HepG2 (cell line): Measurements from ENCODE around the gene S100A10. TPM values are rescaled to one million over a fixed set of nuclear protein-coding genes. Genes with fewer than 3 reads are reported as not detected.

Experiments
- ATAC-seq: fragments of 200-7000 bp; cut with Tn5 transposase; 3 replicates; pipeline ENCODE4 v1.9.1; 2020; ENCODE audit warnings: mild to moderate bottlenecking, moderate library complexity
- BruUV-seq: library from RNA; stranded (reverse); fragments of 400-500 nt; replicated peaks from 2 replicates; lab custom pipeline; 2021; lab: Mats Ljungman, UMichigan
- CTCF ChIA-PET: fragments of 300-600 bp; formaldehyde crosslinking; extraction: SDS; loops from one replicate; lab custom pipeline; 2021; ENCODE audit warnings: low total read pairs, inconsistent platforms, low intra/inter-chr PET ratio; lab: Yijun Ruan, JAX
- POLR2A ChIA-PET: fragments of 350-600 bp; sonication (Branson Sonifier 250); formaldehyde crosslinking; loops from one replicate; lab custom pipeline; 2020; ENCODE audit warnings: antibody characterized with exemption, inconsistent platforms; lab: Yijun Ruan, JAX
- DNase-seq: peaks from one replicate; pipeline ENCODE4 v3.0.0-alpha.2; 2015; ENCODE audit warnings: low spot score
- FAIRE-seq: peaks from 3 replicates; lab custom pipeline; 2011; peaks lifted over from hg19 to GRCh38; lab: Jason Lieb, UNC
- H2AFZ ChIP-seq: one replicate; pipeline ENCODE4 v1.6.1; 2011; ENCODE audit warnings: low read length, inconsistent platforms
- H3K27ac ChIP-seq: fragments of 300-600 bp; 3 replicates; pipeline ENCODE4 v1.8.0; 2011; ENCODE audit warnings: mixed run types, mild to moderate bottlenecking, mixed read lengths, low read length, inconsistent platforms; ENCODE audit not compliant: insufficient read depth; ENCODE audit errors: extremely low read length
- H3K27me3 ChIP-seq, 2 experiments: fragments of 200-600 bp in 1 of 2; 2 replicates in 1 of 2; 3 replicates in 1 of 2; pipeline versions ENCODE4 v1.6.0 to v1.8.0; 2011; ENCODE audit warnings: low read length in 2 of 2, mild to moderate bottlenecking in 2 of 2, moderate library complexity in 2 of 2, inconsistent platforms in 1 of 2; ENCODE audit not compliant: insufficient read depth in 2 of 2, control insufficient read depth in 1 of 2
- H3K36me3 ChIP-seq, 2 experiments: fragments of 200-600 bp in 1 of 2; replicated peaks in 1 of 2; 2 replicates in 1 of 2; 3 replicates in 1 of 2; pipeline versions ENCODE4 v1.5.1 to v1.8.0; 2011; ENCODE audit warnings: low read length in 2 of 2, inconsistent platforms in 1 of 2; ENCODE audit not compliant: insufficient read depth in 2 of 2, control insufficient read depth in 1 of 2
- H3K4me1 ChIP-seq: 2 replicates; pipeline ENCODE4 v1.5.1; 2012; ENCODE audit warnings: low read length, inconsistent platforms; ENCODE audit not compliant: insufficient read depth
- H3K4me2 ChIP-seq: 2 replicates; pipeline ENCODE4 v1.6.0; 2011; ENCODE audit warnings: low read depth, low read length, inconsistent platforms
- H3K4me3 ChIP-seq, 3 experiments: fragments of 200-600 bp in 1 of 3; sonication (generic), shearing (Covaris generic) in 1 of 3; replicated peaks in 1 of 3; 2 replicates each; pipeline ENCODE4 v1.5.1; 2011 to 2016; ENCODE audit warnings: low read length in 3 of 3, inconsistent platforms in 2 of 3, low read depth in 2 of 3, mild to moderate bottlenecking in 2 of 3, control low read depth in 1 of 3, mixed read lengths in 1 of 3; ENCODE audit not compliant: insufficient read depth in 1 of 3
- H3K79me2 ChIP-seq: one replicate; pipeline ENCODE4 v1.6.1; 2011; ENCODE audit warnings: low read length, inconsistent platforms; ENCODE audit not compliant: insufficient read depth
- H3K9ac ChIP-seq: 2 replicates; pipeline ENCODE4 v1.6.0; 2011; ENCODE audit warnings: mild to moderate bottlenecking, low read depth, low read length, inconsistent platforms; ENCODE audit not compliant: insufficient read depth
- H3K9me3 ChIP-seq: 2 replicates; pipeline ENCODE4 v1.5.1; 2012; ENCODE audit warnings: mild to moderate bottlenecking, low read length
- H4K20me1 ChIP-seq: 2 replicates; pipeline ENCODE4 v1.6.0; 2011; ENCODE audit warnings: inconsistent platforms, mild to moderate bottlenecking, low read length, moderate library complexity; ENCODE audit not compliant: insufficient read depth
- ARID2 ChIP-seq: sonication (generic); formaldehyde crosslinking; IDR thresholded peaks from 2 replicates; pipeline ENCODE4 v1.8.1; 2022; ENCODE audit warnings: mild to moderate bottlenecking, missing genetic modification reagents, borderline replicate concordance
- ATAD3A ChIP-seq: sonication (generic); formaldehyde crosslinking; IDR thresholded peaks from 2 replicates; pipeline ENCODE4 v1.4.0; 2020; ENCODE audit warnings: missing genetic modification reagents
- BHLHE40 ChIP-seq: IDR thresholded peaks from 2 replicates; pipeline ENCODE4 v1.6.1; 2011; ENCODE audit warnings: low read length, improper control_type of control experiment
- FOSL1 ChIP-seq: sonication (generic); formaldehyde crosslinking; IDR thresholded peaks from 2 replicates; pipeline ENCODE4 v1.9.0; 2021; ENCODE audit warnings: missing genetic modification reagents, borderline replicate concordance
- KDM4B ChIP-seq: sonication (generic); formaldehyde crosslinking; IDR thresholded peaks from 2 replicates; pipeline ENCODE4 v1.4.0; 2020; ENCODE audit warnings: missing genetic modification reagents
- KIAA2018 ChIP-seq: sonication (generic); formaldehyde crosslinking; IDR thresholded peaks from 2 replicates; pipeline ENCODE4 v1.5.0; 2020; ENCODE audit warnings: mild to moderate bottlenecking, missing genetic modification reagents, borderline replicate concordance
- MLLT10 ChIP-seq: sonication (generic); formaldehyde crosslinking; IDR thresholded peaks from 2 replicates; pipeline ENCODE4 v1.4.0; 2020; ENCODE audit warnings: missing genetic modification reagents
- MTERF4 ChIP-seq: sonication (generic); formaldehyde crosslinking; IDR thresholded peaks from 2 replicates; pipeline ENCODE4 v1.8.0; 2023; ENCODE audit warnings: mild to moderate bottlenecking, missing genetic modification reagents
- RORA ChIP-seq: sonication (generic); formaldehyde crosslinking; IDR thresholded peaks from 2 replicates; pipeline ENCODE4 v1.5.0; 2020; ENCODE audit warnings: mild to moderate bottlenecking, missing genetic modification reagents, moderate library complexity
- ZFP90 ChIP-seq: sonication (generic); formaldehyde crosslinking; IDR thresholded peaks from 2 replicates; pipeline ENCODE4 v1.8.0; 2022; ENCODE audit warnings: missing genetic modification reagents, mild to moderate bottlenecking, inconsistent platforms, borderline replicate concordance
- ZGPAT ChIP-seq: IDR thresholded peaks from 2 replicates; pipeline ENCODE4 v1.6.1; 2016; ENCODE audit warnings: mild to moderate bottlenecking
- ZNF446 ChIP-seq: sonication (generic); formaldehyde crosslinking; IDR thresholded peaks from 2 replicates; pipeline ENCODE4 v1.5.0; 2020; ENCODE audit warnings: mild to moderate bottlenecking, missing genetic modification reagents
- ZNF720 ChIP-seq: sonication (generic); formaldehyde crosslinking; IDR thresholded peaks from 2 replicates; pipeline ENCODE4 v1.4.0; 2020; ENCODE audit warnings: missing genetic modification reagents
- whole genome bisulfite sequencing: methylation state at CpG from one replicate; pipeline ENCODE4 v1.1.6; 2017; ENCODE audit warnings: low lambda C conversion rate; 5-methylcytosine and 5-hydroxymethylcytosine counted together
- in situ Hi-C: cut with HindIII; loops from 2 replicates; pipeline ENCODE4 v1.10.0; 2017; ENCODE audit warnings: low pct_unique_long_range_greater_than_20kb; ENCODE audit not compliant: extremely low pct_ligation_motif_present
- intact Hi-C: fragments of 100-400 bp; cut with micrococcal nuclease; formaldehyde crosslinking; loops from one replicate; pipeline ENCODE4 v1.10.0; 2022; ENCODE audit not compliant: unreplicated experiment
- polyA plus RNA-seq, 8 experiments: library from polyadenylated mRNA; depleted of rRNA in 3 of 8; stranded (reverse) in 7 of 8; unstranded in 1 of 8; fragments of >200 nt; fragmentation: Illumina TruSeq in 4 of 8; extraction: Trizol in 4 of 8; gene quantifications; 2 replicates each; pipeline versions ENCODE4 v1.2.1 to v1.2.3, GENCODE V29; 2011 to 2016; ENCODE audit warnings: low read depth in 4 of 8, missing spikeins in 1 of 8, mixed read lengths in 1 of 8; ENCODE audit not compliant: insufficient read depth in 1 of 8
- total RNA-seq, 5 experiments: library from RNA; depleted of rRNA; stranded (reverse); fragments of >200 nt; fragmentation: Illumina TruSeq; extraction: Trizol; gene quantifications; 2 replicates each; pipeline ENCODE4 v1.2.3, GENCODE V29; 2016; ENCODE audit warnings: low read depth in 1 of 5

Gene S100A10
- total and polyA plus RNA-seq, 2 of the 13 experiments (the other 11 are each of a cell fraction or from before 2014, with no cell fraction given): 16.8 to 28.7 TPM

GRCh38 chr1:151952811-151953210, 40.8 kb downstream of the S100A10 start:
- H3K9ac ChIP-seq: no peak overlapping the region
- intact Hi-C loops: no loop called here
- H3K4me3 ChIP-seq: no peak overlapping the region

More at GRCh38 chr1:151952811-151953210, 40.8 kb downstream of the S100A10 start:
- no peak for TF ChIP-seq KDM4B
- TF ChIP-seq KIAA2018 (CRISPR knock-in tag): no peak
- TF ChIP-seq ZGPAT (CRISPR knock-in tag): no peak
- no peak for TF ChIP-seq ZFP90
- TF ChIP-seq RORA: no peak
- TF ChIP-seq FOSL1: no peak
- no peak for TF ChIP-seq ARID2 (CRISPR knock-in tag)
- no peak for TF ChIP-seq ZNF720
- TF ChIP-seq MTERF4: no peak
- no peak for TF ChIP-seq BHLHE40
- no peak for TF ChIP-seq ATAD3A (CRISPR knock-in tag)
- no peak for TF ChIP-seq MLLT10 (CRISPR knock-in tag)
- no peak for TF ChIP-seq ZNF446 (CRISPR knock-in tag)
- Histone ChIP-seq H2AFZ (no peak overlapping the region), H4K20me1 (no peaks in the 10 kb centered on the region), H3K4me1 (peaks cover 4% of the 10 kb centered on the region; the same call in 1 of the 2 replicates), H3K36me3 (no peaks in the 10 kb centered on the region), H3K79me2 (no peaks in the 10 kb centered on the region), H3K4me2 (no peak overlapping the region), H3K27ac (no peak overlapping the region), H3K27me3 (no peaks in the 10 kb centered on the region; a peak in 2 of 5 replicates), H3K9me3 (no peaks in the 10 kb centered on the region)
- ATAC-seq: no peak
- in situ Hi-C loops: no loop called here
- CTCF ChIA-PET: no interaction called here
- DNase-seq: no peak
- no TSS peak for BruUV-seq
- FAIRE-seq: no peak
- POLR2A ChIA-PET: no interaction called here
- 0% methylated on average over 1 of the region's 1 CpG for WGBS
